HCEC 1CT (cell line): Measurements from ENCODE around the gene EEFSEC.

Experiments
- DNase-seq: peaks from one replicate; pipeline ENCODE4 v3.0.0-alpha.2; 2017

EEFSEC gene

DNA sequence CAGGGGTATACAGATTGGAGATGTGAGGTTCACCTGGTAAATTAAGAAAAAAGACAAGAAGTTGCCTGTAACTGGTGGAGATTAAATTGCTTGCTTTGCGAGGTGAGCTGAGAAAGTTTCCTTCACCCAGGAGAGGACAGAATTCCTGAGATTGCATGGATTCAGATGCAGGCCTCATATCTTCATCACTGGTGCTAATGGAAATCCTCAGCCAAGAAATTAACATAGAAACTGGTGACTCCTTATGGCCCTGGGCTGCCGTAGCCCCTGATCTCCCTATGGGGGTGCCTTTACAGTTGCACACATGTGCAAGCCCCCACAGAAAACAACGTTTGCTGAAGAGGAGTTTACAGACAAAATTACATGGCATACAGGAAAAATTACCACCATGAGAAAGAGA is 68.0 kb downstream of the EEFSEC start:
- DNase-seq = no peak

DNA sequence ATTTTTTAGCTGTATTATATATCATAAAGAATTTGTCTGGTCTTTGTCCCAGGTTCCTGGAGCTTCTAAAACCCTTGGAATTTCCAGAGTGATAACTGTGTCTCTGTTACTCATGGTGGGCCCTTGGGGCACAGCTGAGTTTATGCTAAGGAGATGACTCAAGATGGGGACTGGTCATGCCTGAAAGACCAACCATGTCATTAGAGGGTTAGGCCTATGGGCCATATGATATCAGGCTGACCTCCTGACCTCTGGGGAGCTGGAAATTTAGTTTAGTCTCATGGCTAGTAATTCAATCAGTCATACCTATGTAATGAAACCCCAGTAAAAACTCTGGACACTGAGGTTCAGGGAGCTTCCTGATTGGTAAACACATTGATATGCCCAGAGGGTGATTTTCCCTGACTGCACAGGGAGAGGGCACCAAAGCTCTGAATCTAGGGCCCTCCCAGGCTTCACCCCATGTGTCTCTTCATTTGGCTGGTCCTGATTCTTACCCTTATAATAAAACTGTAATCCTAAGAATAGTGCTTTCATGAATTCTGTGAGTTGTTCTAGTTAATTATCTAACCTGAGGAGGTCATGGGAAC is 69.6 kb downstream of the EEFSEC start:
- no peak for DNase-seq

DNA sequence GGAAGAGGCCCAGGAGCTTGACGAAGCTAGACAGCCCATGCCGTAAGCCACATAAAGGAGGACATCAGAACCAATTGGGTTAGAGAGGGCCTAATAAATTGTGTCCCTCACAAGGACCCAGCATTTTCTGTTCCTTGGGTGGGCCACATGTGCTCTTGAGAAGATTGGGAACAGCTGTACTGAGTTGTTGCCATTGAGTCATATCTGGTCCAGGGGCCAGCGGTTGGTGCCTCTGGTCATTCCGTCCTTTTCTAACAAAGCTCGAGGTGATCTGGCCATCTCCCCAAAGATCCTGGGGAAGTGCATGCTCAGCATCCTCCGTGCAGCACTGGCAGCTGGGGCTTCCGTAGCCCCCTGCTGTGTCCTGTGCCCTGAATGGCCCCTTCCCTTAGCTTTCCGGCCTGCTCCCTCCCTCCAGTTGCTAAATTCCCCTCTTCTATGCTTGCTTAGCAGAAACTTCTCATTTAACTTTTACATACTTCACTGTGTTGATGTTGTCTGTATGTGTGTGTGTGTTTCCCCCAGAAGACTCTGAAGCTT is 73.0 kb downstream of the EEFSEC start:
- DNase-seq = no peak

DNA sequence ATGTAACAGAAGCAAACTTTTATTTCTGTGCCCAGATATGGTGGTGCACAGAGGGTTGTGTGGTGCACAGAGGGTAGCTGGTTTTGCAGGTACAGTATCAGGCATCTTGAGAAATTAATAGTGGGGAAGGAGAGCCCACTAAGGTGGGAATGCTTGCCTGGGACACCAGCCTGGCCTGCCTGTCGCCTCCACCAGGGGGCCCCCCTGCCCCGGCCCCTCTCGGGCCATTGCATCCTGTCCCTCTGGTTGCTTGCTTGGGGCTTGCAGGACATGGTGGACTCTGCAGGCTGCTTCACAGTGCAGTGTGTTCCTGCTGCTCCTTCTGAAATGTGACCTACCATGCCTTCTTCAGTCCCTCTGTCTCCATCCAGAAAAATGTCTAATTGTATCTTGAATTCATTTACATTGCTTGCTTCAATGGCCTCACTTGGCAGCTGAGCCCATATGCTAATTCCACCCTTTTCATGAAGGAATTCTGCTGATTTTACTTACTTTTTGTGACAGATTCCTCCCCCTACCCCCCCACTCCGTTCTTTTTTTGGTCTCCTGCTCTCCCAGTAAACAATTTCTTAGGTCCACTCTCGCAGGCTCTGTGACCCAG is 73.6 kb downstream of the EEFSEC start:
- DNase-seq = peak; percentile 13

DNA sequence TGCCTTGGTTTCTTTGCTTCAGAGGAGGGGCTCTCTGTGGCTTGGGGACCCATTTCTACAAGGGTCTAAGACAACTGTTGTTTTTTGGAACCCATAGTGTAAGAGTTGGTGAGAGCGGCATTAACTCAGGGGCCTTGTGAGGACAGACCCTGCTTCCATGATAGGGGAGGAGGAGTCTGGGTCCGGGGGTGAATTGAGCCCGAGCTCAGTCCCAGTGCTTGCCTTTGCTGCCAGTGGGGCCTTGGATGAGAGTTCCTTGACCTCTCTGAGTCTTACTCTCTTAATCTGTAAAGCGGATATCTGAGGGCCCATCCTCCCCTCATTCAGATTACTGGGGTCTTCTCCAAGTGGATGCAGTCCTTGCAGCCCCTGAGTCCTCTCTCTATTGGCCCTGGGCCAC is 74.2 kb downstream of the EEFSEC start:
- DNase-seq = no peak

DNA sequence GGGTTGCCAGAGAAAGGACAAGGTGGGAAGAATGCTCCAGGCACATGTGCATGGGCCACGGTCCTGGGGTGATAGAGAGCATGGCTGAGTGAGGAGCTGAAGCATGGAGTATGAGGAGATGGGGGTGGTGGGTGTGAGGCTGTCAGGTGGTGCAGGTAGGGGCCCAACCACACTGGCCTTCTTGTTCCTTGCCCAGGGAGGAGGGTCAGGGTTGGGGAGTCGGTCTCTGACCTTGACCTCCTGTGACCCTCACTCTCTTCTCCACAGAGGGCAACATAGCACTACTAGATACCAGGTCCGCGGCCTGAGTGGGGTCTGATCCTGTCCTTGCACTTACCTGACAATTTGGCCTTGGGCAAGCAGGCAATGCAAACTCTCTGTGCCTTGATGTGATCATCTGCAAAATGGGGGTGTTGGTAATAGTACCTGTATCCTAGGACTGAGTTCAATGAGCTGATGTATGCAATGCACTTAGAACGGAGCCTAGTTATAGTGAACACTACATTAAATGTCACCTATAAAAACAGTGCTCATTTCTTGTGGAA is 75.2 kb downstream of the EEFSEC start:
- no peak for DNase-seq

DNA sequence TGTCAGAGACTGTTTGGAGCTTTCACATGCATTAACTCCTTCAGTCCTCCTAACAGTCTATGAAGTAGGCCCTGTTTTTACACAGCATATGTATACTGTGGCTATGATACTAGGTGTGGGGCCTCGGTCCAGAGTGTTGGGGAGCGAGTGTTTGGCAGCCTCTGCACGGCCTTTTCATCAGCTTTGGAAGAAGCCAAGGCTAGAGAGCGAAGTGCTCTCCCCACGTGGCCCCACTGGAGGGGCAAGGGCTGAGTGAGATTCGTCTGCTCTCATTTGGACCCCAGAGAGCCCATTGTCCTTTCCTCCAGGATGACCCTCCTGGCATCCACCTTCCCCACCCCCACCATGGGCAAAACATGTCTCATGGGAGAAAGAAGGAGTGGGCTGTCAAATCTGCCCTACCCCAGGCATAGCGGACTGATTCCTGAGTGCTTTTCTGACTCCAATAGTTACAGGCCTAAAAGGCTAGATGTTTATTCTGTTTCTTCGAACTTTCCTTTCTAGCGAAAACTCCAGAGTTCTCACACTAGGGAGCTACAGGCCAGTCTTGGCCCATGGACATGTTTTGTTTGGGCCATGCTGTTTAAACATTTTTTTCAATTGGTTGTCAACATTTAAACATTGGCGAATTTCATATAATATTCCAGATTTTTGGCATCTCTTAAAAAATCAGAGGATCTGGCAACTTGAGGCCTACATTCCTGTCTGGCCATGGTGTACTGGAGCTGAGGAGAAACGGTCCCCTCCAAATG is 76.0 kb downstream of the EEFSEC start:
- DNase-seq = no peak

DNA sequence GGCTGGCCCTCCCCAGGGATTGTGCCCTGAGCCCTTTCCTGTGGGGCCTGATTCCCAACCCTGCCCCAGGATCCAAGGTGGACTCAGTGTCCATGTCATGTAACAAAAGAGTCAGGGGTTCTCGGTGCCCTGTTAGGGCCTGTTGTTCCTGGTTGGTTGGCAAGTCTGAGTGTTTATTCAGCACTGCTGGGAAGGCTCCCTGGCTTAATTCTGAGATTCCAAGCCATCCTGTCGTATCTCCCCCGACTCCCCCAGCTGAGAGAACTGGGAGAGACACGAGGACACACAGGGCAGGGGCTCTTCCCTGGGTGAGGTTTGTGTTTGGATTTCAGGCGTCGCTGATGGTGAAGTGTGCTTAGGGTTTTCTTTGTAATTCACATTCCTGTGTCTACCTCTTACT is 78.3 kb downstream of the EEFSEC start:
- no peak for DNase-seq

DNA sequence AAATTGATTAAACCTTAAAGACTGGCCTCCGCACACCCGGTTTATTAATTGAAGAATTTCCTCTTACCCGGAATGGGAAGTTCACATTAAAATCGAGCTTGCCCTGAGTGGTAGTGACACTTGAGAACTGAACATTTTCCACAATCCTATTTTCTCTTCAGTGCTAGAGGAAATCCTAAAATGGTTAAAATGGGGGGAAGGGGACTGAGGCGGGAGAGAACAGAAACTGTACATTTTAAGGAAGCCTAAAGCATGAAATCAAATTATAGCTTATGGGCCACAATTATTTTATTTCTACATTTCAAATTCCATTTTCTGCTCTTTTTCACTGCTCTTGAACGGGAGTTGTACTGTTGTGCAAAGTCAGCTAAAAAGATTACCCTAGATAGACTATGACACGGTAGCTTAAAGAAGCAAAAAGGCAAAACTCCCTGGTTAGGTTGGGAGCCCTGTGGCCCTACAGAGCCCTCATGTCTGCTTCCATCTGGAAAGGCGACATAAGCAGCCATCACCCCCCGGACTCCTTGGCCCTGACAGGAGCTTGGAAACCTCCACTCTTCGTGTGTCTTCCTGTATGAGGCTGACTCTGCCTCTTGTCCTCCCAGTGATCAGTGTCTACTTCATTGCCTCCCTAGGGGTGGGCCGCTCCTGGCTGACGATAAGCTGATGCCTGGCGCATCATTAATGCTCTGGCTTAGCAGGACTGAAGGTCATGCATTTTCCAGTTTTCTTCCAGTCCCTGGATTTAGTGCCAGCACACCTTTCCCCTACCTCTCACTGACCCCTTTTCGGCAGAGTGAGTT is 79.3 kb downstream of the EEFSEC start:
- no peak for DNase-seq

DNA sequence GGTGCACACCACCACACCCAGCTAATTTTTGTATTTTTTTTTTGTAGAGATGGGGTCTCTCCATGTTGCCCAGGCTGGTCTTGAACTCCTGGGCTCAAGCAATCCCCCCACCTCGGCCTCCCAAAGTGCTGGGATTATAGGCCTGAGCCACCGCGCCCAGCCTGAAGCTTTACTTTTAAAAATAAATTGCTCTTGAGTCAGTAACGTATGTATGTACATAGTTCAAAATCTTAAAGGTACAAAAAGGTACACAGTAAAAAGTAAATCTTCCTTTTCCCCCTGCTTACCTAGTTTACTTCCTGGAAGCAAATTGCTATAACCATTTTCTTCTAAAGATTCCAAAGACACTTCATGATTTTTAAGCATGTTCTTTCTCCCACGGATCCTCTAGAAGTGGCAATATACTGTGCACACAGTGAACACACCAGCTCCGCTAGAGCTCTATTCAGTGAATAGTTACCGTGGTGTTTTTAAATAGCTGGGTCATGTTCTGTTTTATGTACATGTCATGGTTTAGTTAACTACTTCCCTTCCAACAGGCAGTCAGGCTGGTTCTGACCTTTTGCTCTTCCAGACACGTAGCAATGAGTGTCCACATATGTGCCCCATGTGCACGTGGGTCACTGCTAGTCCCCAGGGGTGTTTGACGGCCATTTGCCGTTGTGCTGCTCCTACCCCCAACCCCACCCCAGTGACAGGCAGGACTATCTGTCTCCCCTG is 82.1 kb downstream of the EEFSEC start:
- no peak for DNase-seq

DNA sequence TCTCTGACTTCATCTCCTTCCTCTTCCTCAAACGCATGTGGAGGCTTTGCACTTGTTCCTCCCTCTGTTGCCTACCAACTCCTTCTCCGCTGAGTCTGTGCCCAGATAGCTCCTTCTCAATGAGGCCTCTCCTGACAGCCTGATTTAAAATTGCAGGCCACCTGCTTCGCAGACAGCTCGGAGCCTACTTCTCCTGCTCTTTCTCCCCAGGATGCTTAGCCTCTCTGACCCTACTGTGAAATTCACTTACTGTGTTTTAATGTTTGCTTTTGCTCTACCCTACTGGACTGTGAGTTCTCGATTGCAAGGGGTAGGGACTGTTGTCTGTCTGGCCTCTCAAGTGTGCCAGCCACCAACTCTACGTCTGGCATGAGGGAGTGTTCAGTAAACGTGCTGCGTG is 83.4 kb downstream of the EEFSEC start:
- no peak for DNase-seq

DNA sequence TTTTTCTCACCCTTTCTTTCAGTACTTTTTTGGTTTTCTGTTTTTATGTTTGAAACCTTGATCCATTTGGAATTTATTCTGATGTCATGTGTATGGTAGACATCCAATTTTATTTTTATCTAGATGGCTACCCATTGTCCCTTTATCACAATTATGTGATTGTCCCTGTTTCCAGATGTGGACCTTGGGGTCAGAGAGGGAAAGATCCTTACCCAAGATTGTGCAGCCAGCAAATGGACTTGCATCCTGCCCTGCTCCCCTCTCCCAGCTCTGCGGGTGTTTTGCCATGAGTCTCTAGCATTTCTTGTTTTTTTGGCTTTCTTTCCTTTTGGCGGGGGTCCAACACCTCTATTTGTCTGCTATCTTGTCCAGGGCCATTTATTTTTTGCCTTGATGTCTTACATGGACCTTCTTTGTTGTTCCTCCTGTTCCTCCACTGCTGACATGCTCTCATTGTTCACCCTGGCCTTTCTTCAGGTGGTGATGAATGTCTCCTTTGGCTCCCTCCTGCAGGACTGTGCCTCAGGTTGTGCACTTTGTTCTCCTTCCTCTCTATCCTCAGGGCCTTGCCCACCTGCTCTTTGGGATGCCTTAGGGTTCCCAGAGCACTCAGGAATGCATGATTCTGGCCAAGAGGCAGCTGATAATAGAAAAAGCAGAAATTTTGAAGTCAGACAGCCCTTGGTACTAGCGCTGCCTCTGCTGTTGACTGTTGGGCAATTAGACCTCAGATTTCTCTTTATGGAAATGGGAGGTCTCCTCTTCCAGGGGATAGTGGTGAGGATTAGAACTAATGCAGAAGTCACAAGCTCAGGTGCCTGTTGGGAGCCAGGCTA is 84.3 kb downstream of the EEFSEC start:
- no peak for DNase-seq

DNA sequence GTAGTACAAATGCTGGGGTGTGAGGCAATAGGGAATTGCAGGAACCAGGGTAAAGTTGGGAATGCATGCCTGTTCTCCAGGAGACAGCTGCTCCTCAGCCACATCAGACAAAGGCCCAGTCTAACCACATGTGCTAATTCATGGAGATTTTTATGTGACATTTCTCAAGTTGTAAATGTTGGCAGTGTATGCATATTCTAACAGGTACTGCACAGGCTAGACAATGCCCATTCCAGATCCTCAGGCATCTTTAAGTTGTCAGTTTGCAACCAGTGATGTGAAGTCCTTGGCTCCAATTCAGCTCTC is 84.9 kb downstream of the EEFSEC start:
- no peak for DNase-seq

DNA sequence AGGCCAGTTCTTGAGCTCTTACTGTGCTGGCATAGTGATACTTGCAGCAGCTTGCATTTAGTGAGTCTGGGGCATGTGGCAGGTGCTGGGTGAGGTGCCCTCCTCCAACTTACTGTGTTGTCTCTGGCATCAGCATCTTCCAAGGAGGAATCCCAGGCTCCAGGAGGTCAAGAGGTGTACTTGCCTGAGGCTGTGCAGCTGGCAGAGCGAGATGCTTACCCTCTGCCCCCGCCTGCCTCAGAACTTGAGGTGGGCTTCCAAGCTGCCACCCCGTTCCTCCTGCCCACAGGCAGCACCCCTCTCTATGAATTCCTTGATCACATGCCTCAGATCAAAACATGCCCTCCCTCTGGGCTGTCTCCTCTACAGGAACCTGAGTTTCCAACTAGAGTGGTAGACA is 86.0 kb downstream of the EEFSEC start:
- no peak for DNase-seq

DNA sequence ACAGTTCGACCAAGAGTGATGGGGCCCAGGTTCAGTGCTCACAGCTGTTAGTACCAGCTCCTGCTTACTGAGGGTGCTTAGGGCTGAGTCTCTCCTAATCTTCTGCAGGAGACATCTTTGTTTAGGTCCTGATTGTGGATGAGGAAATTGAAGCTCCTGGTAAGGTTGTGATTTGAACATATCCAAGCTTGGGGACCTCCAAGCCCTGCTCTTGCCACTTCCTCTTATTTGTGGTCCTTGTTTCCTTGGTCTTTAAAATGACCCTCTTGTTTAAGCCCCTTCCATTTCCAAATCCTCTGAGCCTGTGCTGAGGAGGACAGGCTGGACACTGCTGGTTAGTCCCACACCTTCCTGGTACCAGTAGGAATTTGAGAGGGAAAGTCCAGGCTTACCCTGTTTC is 87.0 kb downstream of the EEFSEC start:
- DNase-seq = no peak

DNA sequence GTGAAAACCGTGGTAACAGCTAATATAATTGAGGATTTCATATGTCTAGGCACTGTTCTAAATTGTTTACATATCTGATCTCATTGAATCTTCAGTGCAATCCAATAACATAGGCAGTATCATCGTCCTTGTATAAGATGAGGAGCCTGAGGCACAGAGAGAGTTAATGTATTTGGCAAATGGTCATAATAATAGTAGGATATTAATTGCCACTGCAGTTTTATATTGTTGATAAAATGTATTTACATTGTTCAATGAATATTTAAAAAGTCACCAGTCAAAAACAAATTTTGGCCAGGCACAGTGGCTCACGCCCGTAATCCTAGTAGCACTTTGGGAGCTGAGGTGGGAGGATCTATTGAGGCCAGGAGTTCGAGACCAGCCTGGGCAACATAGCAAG is 88.5 kb downstream of the EEFSEC start:
- DNase-seq = no peak

DNA sequence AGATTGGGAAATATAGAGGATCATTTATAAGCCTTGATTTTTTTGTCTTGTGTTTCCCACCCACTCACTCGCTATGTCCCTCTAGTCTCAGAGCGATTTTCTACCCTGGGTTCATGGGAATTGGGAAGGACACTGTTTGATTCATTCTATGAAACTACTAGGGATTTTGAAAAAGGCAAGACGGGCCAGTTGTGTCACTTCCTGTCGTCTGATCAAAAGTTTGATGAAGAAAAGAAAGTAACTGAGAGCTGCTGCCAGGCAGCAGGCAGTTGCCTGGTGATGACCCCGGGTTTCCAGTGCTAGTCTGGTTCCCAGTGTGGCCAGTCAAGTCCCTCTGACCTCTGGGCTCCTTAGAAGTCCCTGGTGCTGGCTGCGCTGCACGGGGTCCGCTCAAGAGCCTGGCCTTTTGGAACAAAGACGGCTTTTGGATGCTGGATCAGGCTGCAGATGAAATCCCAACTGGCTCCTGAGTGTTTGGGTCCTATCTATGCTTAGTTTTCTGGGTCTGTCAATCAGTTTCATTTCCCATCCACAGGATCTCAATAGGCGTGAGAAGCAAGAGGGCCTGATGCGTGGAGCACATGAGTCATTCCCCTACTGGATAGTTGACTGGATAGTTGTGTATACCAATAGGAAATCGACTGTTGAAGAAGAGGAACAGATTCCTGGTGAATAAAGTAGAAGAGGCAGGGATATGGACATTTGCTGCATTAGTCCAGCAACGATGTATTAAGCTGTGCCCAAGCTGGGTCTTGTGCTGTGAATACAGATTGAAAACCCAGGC is 89.7 kb downstream of the EEFSEC start:
- no peak for DNase-seq

DNA sequence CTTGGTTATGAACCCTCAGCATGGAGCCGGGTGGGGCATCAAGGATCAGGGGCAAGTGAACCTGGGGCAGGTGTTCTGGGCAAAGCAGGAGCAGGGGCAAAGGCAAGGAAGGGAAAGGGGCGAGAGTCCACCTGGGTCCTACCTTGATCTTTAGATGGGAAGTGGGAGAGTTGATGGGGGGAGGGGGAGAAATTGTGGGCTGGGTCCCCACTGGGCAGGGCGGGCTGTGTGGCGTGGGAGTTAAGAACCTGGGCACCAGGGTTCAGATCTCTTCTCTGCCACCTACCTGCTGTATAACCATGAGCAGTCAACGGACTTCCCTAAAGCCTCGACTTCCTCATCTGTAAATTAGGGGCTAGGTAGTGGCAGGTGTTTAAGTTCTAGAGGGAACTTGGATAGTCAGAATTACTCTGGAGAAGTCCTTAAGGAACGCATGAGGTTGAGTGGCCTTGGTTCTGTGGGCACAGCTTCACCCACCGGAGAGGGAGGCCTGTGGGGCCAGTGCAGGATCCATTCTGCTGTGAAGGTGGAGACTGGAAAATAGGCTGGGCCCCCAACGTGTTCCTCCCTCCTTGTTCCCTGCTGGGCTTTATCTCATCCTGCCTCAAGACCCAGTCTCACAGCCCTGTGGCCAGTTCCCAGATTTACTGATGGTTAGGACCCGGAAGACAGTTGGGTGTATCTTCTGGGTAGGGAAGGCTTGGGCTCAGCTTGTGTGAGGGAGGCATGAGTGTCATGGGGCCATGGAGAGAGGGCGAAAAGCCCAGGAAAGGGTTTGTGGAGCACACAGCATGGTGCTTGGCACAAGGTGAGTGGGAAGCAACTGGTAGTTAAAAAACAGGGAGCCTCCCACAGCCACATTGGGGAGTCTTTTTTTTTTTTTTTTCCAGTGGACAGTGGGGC is 90.6 kb downstream of the EEFSEC start:
- no peak for DNase-seq

DNA sequence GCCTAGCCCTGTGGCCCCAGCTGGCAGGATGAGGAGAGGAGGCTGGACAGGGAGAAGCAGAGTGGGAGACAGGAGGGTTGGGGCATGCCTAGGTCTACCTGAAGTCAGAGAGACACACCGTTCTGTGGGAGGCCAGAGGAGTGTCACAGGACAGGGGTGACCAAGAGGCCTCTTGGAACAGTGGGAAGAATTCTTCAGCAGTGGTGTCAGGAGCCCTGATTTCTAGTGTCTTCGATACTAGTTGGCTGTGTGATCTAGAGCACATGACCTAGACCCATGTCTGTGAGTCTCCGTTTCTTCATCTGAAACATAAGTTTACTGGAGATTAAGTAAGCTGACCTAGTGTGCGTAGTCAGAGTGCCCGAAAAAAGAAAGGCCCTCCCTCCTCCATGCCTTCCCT is 92.2 kb downstream of the EEFSEC start:
- no peak for DNase-seq
